ENCODE results near the gene LRP1B.
A peak's percentile ranks its signal among the peaks of the same experiment; 100 is the strongest.
"Not testable (repeated sequence)": the region's sequence is repeated elsewhere in the genome, so short reads cannot be mapped to it uniquely, and the experiment has no call there.

Gene LRP1B

GRCh38 chr2:140473851-140474250 lies 1657.0 kb downstream of the LRP1B start:
- no peak for DNase-seq

- DNase-seq: no peak
These were observed 1658.1 kb downstream of the LRP1B start for GRCh38 chr2:140472676-140473075.

GRCh38 chr2:140465301-140465700 lies 1665.5 kb downstream of the LRP1B start:
- no peak for DNase-seq

GRCh38 chr2:140462990-140463389 lies 1667.8 kb downstream of the LRP1B start:
- DNase-seq: peak; percentile 70

- DNase-seq: peak; percentile 55
These were observed 1673.3 kb downstream of the LRP1B start for GRCh38 chr2:140457483-140457882.

- no peak for DNase-seq
These were observed 1675.5 kb downstream of the LRP1B start for GRCh38 chr2:140455315-140455714.

- DNase-seq: peak; percentile 24
These were observed 1676.1 kb downstream of the LRP1B start for GRCh38 chr2:140454717-140455116.

- no peak for DNase-seq
These were observed 1679.5 kb downstream of the LRP1B start for GRCh38 chr2:140451324-140451723.

- no peak for DNase-seq
These were observed 1688.5 kb downstream of the LRP1B start for GRCh38 chr2:140442319-140442718.

- DNase-seq: no peak
These were observed 1690.0 kb downstream of the LRP1B start for GRCh38 chr2:140440815-140441214.

- no peak for DNase-seq
These were observed 1693.9 kb downstream of the LRP1B start for GRCh38 chr2:140436936-140437335.

GRCh38 chr2:140427033-140427432 lies 1703.8 kb downstream of the LRP1B start:
- not testable (repeated sequence) for DNase-seq

- no peak for DNase-seq
These were observed 1706.3 kb downstream of the LRP1B start for GRCh38 chr2:140424471-140424870.

GRCh38 chr2:140422759-140423158 lies 1708.1 kb downstream of the LRP1B start:
- no peak for DNase-seq

GRCh38 chr2:140417504-140417903 lies 1713.3 kb downstream of the LRP1B start:
- DNase-seq: no peak

- DNase-seq: no peak
These were observed 1714.2 kb downstream of the LRP1B start for GRCh38 chr2:140416577-140416976.

- not testable (repeated sequence) for DNase-seq
These were observed 1715.8 kb downstream of the LRP1B start for GRCh38 chr2:140415035-140415434.

GRCh38 chr2:140410695-140411094 lies 1720.1 kb downstream of the LRP1B start:
- no peak for DNase-seq

- no peak for DNase-seq
These were observed 1729.8 kb downstream of the LRP1B start for GRCh38 chr2:140401056-140401455.

- DNase-seq: no peak
These were observed 1738.0 kb downstream of the LRP1B start for GRCh38 chr2:140392824-140393223.

GRCh38 chr2:140384946-140385345 lies 1745.9 kb downstream of the LRP1B start:
- DNase-seq: no peak

GRCh38 chr2:140383781-140384180 lies 1747.0 kb downstream of the LRP1B start:
- no peak for DNase-seq

- DNase-seq: no peak
These were observed 1754.1 kb downstream of the LRP1B start for GRCh38 chr2:140376686-140377085.

- no peak for DNase-seq
These were observed 1767.7 kb downstream of the LRP1B start for GRCh38 chr2:140363131-140363530.

GRCh38 chr2:140362361-140362760 lies 1768.5 kb downstream of the LRP1B start:
- no peak for DNase-seq
